SK-N-MC (cell line): ENCODE measurements around the gene CBLIF.

ENCODE experiments used
- DNase-seq: peaks from one replicate; pipeline ENCODE4 v3.0.0-alpha.2; 2011; ENCODE audit warnings: low read depth, low spot score
- H3K27ac ChIP-seq: fragments of 200-600 bp; sonication (generic); 2 replicates; pipeline ENCODE4 v1.5.1; 2016; ENCODE audit warnings: mixed run types
- H3K36me3 ChIP-seq: fragments of 200-600 bp; sonication (generic); 2 replicates; pipeline ENCODE4 v1.6.1; 2017; ENCODE audit warnings: antibody characterized with exemption, low read length, mixed read lengths; ENCODE audit not compliant: insufficient read depth
- H3K4me3 ChIP-seq: fragments of 200-600 bp; sonication (generic); 2 replicates; pipeline ENCODE4 v1.5.1; 2016
- H3K9ac ChIP-seq: fragments of 200-600 bp; sonication (generic); 2 replicates; pipeline ENCODE4 v1.8.0; 2017; ENCODE audit warnings: mixed run types, mixed read lengths; ENCODE audit not compliant: insufficient read length
- H3K9me3 ChIP-seq: fragments of 200-600 bp; sonication (generic); 2 replicates; pipeline ENCODE4 v1.6.1; 2017; ENCODE audit warnings: low read depth, mild to moderate bottlenecking, antibody characterized with exemption, low read length, moderate library complexity, mixed read lengths
- EZH2 ChIP-seq: fragments of 200-600 bp; sonication (generic); IDR thresholded peaks from one replicate; pipeline ENCODE4 v1.6.1; 2017; ENCODE audit warnings: antibody characterized with exemption
- FOXP2 ChIP-seq: optimal IDR thresholded peaks from 2 replicates; pipeline ENCODE3; 2011; ENCODE audit warnings: mild to moderate bottlenecking, moderate library complexity; ENCODE audit not compliant: insufficient read depth; ENCODE audit errors: extremely low read length, control extremely low read depth
- POLR2AphosphoS5 ChIP-seq: IDR thresholded peaks from 2 replicates; pipeline ENCODE4 v1.6.1; 2012; ENCODE audit warnings: mild to moderate bottlenecking, low read depth, low read length, borderline replicate concordance

CBLIF gene

GRCh38 chr11:59813364-59813763 is 31.9 kb downstream of the CBLIF start:
- H3K4me3 ChIP-seq, result no peak overlapping the region
- H3K9me3 ChIP-seq, result no peaks in the 10 kb centered on the region
- H3K27ac ChIP-seq, result no peak overlapping the region
- no peak overlapping the region for H3K9ac ChIP-seq
- H3K36me3 ChIP-seq, result peaks cover 7% of the 10 kb centered on the region
- DNase-seq, result no peak
- no peak for TF ChIP-seq EZH2
- TF ChIP-seq FOXP2, result no peak
- no peak for TF ChIP-seq POLR2AphosphoS5

- TF ChIP-seq EZH2, result no peak
- TF ChIP-seq FOXP2, result no peak
- TF ChIP-seq POLR2AphosphoS5, result no peak
- Histone ChIP-seq H3K9ac (no peak overlapping the region), H3K27ac (no peak overlapping the region), H3K9me3 (no peaks in the 10 kb centered on the region), H3K36me3 (peaks cover 19% of the 10 kb centered on the region), H3K4me3 (no peak overlapping the region)
- DNase-seq, result no peak
These were observed 33.1 kb downstream of the CBLIF start for GRCh38 chr11:59812220-59812619.

DNA sequence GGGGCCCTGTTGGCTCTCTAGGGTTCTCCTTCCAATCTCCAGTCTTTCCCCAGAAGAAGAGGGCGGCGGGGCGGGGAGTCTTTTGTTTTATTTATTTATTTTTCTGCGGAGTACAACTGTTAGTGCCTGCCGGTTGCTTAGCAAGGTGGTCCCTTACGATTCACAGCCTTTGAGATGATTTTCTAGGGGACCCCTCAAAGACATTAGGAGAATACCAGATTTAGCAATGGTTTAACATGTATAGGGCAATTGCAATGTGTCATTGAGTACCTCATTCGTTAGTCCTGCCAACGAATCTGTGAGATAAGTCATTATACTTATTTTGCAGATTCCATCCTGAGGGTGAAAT is 34.4 kb downstream of the CBLIF start:
- peak; percentile 19; the same call in 1 of the 2 replicates for TF ChIP-seq POLR2AphosphoS5
- no peak for TF ChIP-seq FOXP2
- TF ChIP-seq EZH2, result no peak
- DNase-seq, result peak; percentile 28
- Histone ChIP-seq H3K27ac (no peak overlapping the region), H3K4me3 (peak overlapping the region; percentile 92), H3K9me3 (no peaks in the 10 kb centered on the region), H3K9ac (peak overlapping the region; percentile 97), H3K36me3 (peaks cover 30% of the 10 kb centered on the region)

GRCh38 chr11:59810189-59810910 is 34.9 kb downstream of the CBLIF start, which contains the start of gene MRPL16:
TSS of gene MRPL16 (minus strand) at chr11:59810778. CDS start at chr11:59810658, 120 bp downstream.
- Histone ChIP-seq H3K36me3 (peaks cover 35% of the 10 kb centered on the region), H3K9ac (peak within 1 kb of the TSS; percentile 97), H3K9me3 (no peaks in the 10 kb centered on the region), H3K4me3 (peak within 1 kb of the TSS; percentile 92), H3K27ac (no peak within 1 kb of the TSS)
- DNase-seq, result peak; percentile 66
- no peak for TF ChIP-seq EZH2
- TF ChIP-seq POLR2AphosphoS5, result peak; percentile 93
- peak; percentile 34 for TF ChIP-seq FOXP2

GRCh38 chr11:59807047-59807610 is 38.2 kb downstream of the CBLIF start:
- peaks cover 35% of the 10 kb centered on the region for H3K36me3 ChIP-seq
- no peak for DNase-seq
- TF ChIP-seq EZH2, result no peak
- no peak for TF ChIP-seq POLR2AphosphoS5
- no peak for TF ChIP-seq FOXP2
- H3K9me3 ChIP-seq, result no peaks in the 10 kb centered on the region
- no peak overlapping the region for H3K4me3 ChIP-seq
- no peak overlapping the region for H3K9ac ChIP-seq
- no peak overlapping the region for H3K27ac ChIP-seq

- H3K4me3 ChIP-seq, result no peak overlapping the region
- TF ChIP-seq POLR2AphosphoS5 (no peak), FOXP2 (no peak), EZH2 (no peak)
- H3K9ac ChIP-seq, result no peak overlapping the region
- H3K9me3 ChIP-seq, result no peaks in the 10 kb centered on the region
- no peak overlapping the region for H3K27ac ChIP-seq
- peaks cover 34% of the 10 kb centered on the region for H3K36me3 ChIP-seq
- DNase-seq, result no peak
These were observed 41.2 kb downstream of the CBLIF start for GRCh38 chr11:59804061-59804460.

- no peak for TF ChIP-seq POLR2AphosphoS5
- TF ChIP-seq EZH2, result no peak
- no peak for TF ChIP-seq FOXP2
- peak; percentile 22 for DNase-seq
- Histone ChIP-seq H3K27ac (no peak overlapping the region), H3K9ac (no peak overlapping the region), H3K9me3 (no peaks in the 10 kb centered on the region), H3K4me3 (no peak overlapping the region), H3K36me3 (peaks cover 21% of the 10 kb centered on the region)
These were observed 42.6 kb downstream of the CBLIF start for GRCh38 chr11:59802639-59803176.

- no peak overlapping the region for H3K9ac ChIP-seq
- peaks cover 15% of the 10 kb centered on the region for H3K36me3 ChIP-seq
- no peaks in the 10 kb centered on the region for H3K9me3 ChIP-seq
- no peak overlapping the region for H3K4me3 ChIP-seq
- H3K27ac ChIP-seq, result no peak overlapping the region
- TF ChIP-seq POLR2AphosphoS5 (no peak), EZH2 (no peak), FOXP2 (no peak)
- no peak for DNase-seq
These were observed 43.2 kb downstream of the CBLIF start for GRCh38 chr11:59801981-59802638.
